HCT116 (cell line): ENCODE data around the gene LRFN2.

ENCODE experiments used
- ATF3 ChIP-seq: IDR thresholded peaks from 2 replicates; pipeline ENCODE4 v1.6.1; 2012
- CEBPB ChIP-seq: IDR thresholded peaks from 2 replicates; pipeline ENCODE4 v1.6.1; 2012; ENCODE audit warnings: low read depth
- CTCF ChIP-seq, 3 experiments: fragments of 200-600 bp in 1 of 3; sonication (generic) in 1 of 3; IDR thresholded peaks in 2 of 3; conservative IDR thresholded peaks in 1 of 3; 2 replicates each; pipeline ENCODE4 v1.5.1; 2012 to 2017; ENCODE audit warnings: low read depth in 2 of 3, low read length in 2 of 3, antibody characterized with exemption in 1 of 3, borderline replicate concordance in 1 of 3, control low read depth in 1 of 3, mild to moderate bottlenecking in 1 of 3, mixed read lengths in 1 of 3, mixed run types in 1 of 3, moderate library complexity in 1 of 3; ENCODE audit not compliant: insufficient read depth in 1 of 3
- EZH2 ChIP-seq: fragments of 200-600 bp; sonication (generic); IDR thresholded peaks from 2 replicates; pipeline ENCODE4 v1.6.1; 2017; ENCODE audit warnings: antibody characterized with exemption, mixed run types
- EZH2phosphoT487 ChIP-seq: fragments of 200-600 bp; IDR thresholded peaks from 2 replicates; pipeline ENCODE4 v1.6.1; 2018; ENCODE audit warnings: antibody characterized with exemption, borderline replicate concordance
- FOSL1 ChIP-seq: IDR thresholded peaks from 2 replicates; pipeline ENCODE4 v1.6.1; 2012; ENCODE audit warnings: low read depth
- JUND ChIP-seq: IDR thresholded peaks from 2 replicates; pipeline ENCODE4 v1.6.1; 2012
- POLR2A ChIP-seq: IDR thresholded peaks from 2 replicates; pipeline ENCODE4 v1.7.0; 2011; ENCODE audit warnings: borderline replicate concordance; ENCODE audit not compliant: insufficient read depth, insufficient read length; ENCODE audit errors: extremely low read depth
- POLR2AphosphoS5 ChIP-seq: IDR thresholded peaks from 2 replicates; pipeline ENCODE4 v1.6.1; 2011; ENCODE audit warnings: mild to moderate bottlenecking, low read depth, low read length, moderate library complexity
- RAD21 ChIP-seq: IDR thresholded peaks from 2 replicates; pipeline ENCODE4 v1.6.1; 2012; ENCODE audit warnings: low read depth, mild to moderate bottlenecking
- REST ChIP-seq: IDR thresholded peaks from 2 replicates; pipeline ENCODE4 v1.6.1; 2012; ENCODE audit warnings: low read depth
- YY1 ChIP-seq: IDR thresholded peaks from 2 replicates; pipeline ENCODE4 v1.6.1; 2011; ENCODE audit warnings: low read length, low read depth, moderate library complexity, mild to moderate bottlenecking; ENCODE audit not compliant: insufficient replicate concordance; ENCODE audit errors: extremely low read depth
- ZFX ChIP-seq: fragments of 450-650 bp; IDR thresholded peaks from 2 replicates; pipeline ENCODE4 v1.6.1; 2017

GRCh38 chr6:40476673-40477072 lies 110.5 kb downstream of the LRFN2 start:
- TF ChIP-seq EZH2 (no peak), RAD21 (no peak), CEBPB (no peak), FOSL1 (no peak), CTCF (IDR thresholded peaks at IDR 0.05 in 2 of 3, conservative IDR thresholded peaks at IDR 0.05 in 1 of 3; ENCODE audit: borderline replicate concordance in 1 of 3, insufficient read depth in 1 of 3, low read depth in 2 of 3, low read length in 2 of 3) (no peak), POLR2A (no peak), YY1 (no peak), POLR2AphosphoS5 (no peak), JUND (no peak), REST (no peak), ZFX (no peak), EZH2phosphoT487 (no peak), ATF3 (no peak)
